Measurements from ENCODE around the gene CCR3.

DNA sequence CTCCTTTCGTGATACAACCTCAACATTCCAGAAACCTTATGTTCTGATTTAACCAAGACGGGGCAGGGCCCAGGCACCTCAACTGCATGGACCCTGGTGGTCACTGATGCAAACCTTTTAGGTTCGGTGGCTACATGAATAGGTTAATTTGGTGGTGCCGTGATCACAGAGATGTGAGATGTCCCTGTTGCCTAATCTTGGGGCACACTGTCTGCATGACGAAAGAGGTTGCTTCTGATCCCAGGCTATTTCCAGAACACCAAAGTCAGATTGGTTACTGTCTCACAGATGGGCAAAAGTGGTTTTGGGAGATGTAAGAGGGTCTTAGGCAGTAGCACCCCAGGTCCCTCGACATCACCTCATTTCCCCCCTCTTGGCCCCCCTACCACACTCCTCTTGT lies 30.2 kb upstream of the CCR3 start:
- TF ChIP-seq, protein P1, sequence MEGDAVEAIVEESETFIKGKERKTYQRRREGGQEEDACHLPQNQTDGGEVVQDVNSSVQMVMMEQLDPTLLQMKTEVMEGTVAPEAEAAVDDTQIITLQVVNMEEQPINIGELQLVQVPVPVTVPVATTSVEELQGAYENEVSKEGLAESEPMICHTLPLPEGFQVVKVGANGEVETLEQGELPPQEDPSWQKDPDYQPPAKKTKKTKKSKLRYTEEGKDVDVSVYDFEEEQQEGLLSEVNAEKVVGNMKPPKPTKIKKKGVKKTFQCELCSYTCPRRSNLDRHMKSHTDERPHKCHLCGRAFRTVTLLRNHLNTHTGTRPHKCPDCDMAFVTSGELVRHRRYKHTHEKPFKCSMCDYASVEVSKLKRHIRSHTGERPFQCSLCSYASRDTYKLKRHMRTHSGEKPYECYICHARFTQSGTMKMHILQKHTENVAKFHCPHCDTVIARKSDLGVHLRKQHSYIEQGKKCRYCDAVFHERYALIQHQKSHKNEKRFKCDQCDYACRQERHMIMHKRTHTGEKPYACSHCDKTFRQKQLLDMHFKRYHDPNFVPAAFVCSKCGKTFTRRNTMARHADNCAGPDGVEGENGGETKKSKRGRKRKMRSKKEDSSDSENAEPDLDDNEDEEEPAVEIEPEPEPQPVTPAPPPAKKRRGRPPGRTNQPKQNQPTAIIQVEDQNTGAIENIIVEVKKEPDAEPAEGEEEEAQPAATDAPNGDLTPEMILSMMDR (conservative IDR thresholded peaks at IDR 0.05; ENCODE audit: low read depth in 2 of 2), result no peak
- no peak for TF ChIP-seq EZH2 (IDR thresholded peaks at IDR 0.05; ENCODE audit: low read depth, unreplicated experiment)
- no peak for TF ChIP-seq POLR2AphosphoS5 (IDR thresholded peaks at IDR 0.05; ENCODE audit: low read depth)
- TF ChIP-seq EZH2phosphoT487 (IDR thresholded peaks at IDR 0.05; ENCODE audit: unreplicated experiment), result no peak
- TF ChIP-seq, protein P2, sequence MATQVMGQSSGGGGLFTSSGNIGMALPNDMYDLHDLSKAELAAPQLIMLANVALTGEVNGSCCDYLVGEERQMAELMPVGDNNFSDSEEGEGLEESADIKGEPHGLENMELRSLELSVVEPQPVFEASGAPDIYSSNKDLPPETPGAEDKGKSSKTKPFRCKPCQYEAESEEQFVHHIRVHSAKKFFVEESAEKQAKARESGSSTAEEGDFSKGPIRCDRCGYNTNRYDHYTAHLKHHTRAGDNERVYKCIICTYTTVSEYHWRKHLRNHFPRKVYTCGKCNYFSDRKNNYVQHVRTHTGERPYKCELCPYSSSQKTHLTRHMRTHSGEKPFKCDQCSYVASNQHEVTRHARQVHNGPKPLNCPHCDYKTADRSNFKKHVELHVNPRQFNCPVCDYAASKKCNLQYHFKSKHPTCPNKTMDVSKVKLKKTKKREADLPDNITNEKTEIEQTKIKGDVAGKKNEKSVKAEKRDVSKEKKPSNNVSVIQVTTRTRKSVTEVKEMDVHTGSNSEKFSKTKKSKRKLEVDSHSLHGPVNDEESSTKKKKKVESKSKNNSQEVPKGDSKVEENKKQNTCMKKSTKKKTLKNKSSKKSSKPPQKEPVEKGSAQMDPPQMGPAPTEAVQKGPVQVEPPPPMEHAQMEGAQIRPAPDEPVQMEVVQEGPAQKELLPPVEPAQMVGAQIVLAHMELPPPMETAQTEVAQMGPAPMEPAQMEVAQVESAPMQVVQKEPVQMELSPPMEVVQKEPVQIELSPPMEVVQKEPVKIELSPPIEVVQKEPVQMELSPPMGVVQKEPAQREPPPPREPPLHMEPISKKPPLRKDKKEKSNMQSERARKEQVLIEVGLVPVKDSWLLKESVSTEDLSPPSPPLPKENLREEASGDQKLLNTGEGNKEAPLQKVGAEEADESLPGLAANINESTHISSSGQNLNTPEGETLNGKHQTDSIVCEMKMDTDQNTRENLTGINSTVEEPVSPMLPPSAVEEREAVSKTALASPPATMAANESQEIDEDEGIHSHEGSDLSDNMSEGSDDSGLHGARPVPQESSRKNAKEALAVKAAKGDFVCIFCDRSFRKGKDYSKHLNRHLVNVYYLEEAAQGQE (IDR thresholded peaks at IDR 0.05; ENCODE audit: unreplicated experiment), result no peak
